IMR-90 (cell line): ENCODE data around the gene FN3KRP. TPM values are rescaled to one million over a fixed set of nuclear protein-coding genes. Genes with fewer than 3 reads are reported as not detected.

ENCODE experiments used
- ATAC-seq: fragments of 200-7000 bp; cut with Tn5 transposase; 2 replicates; pipeline ENCODE4 v1.9.1; 2020; ENCODE audit warnings: low read depth, mild to moderate bottlenecking, moderate library complexity
- BruUV-seq: library from RNA; stranded (reverse); fragments of 400-500 nt; replicated peaks from 2 replicates; lab custom pipeline; 2021; lab: Mats Ljungman, UMichigan
- CTCF ChIA-PET: fragments of 300-600 bp; formaldehyde crosslinking; extraction: SDS; loops from one replicate; lab custom pipeline; 2021; ENCODE audit warnings: antibody characterized with exemption; lab: Yijun Ruan, JAX
- POLR2A ChIA-PET: fragments of 300-600 bp; sonication (Branson Sonifier 250); formaldehyde crosslinking; loops from one replicate; lab custom pipeline; 2022; ENCODE audit warnings: antibody characterized with exemption; ENCODE audit not compliant: unreplicated experiment; lab: Charles Lee
- DNase-seq: peaks from one replicate; pipeline ENCODE4 v3.0.0; 2013
- H2AFZ ChIP-seq: replicated peaks from 2 replicates; pipeline ENCODE3; 2013; ENCODE audit warnings: low read length, mild to moderate bottlenecking; ENCODE audit not compliant: poor library complexity
- H2AK5ac ChIP-seq: 2 replicates; pipeline ENCODE4 v1.6.1; 2013; ENCODE audit warnings: low read depth, low read length, inconsistent platforms
- H2AK9ac ChIP-seq: replicated peaks from 2 replicates; pipeline ENCODE3; 2013; ENCODE audit warnings: mild to moderate bottlenecking, low read depth, low read length, moderate library complexity; ENCODE audit not compliant: poor library complexity
- H2BK120ac ChIP-seq: 2 replicates; pipeline ENCODE4 v1.6.1; 2013; ENCODE audit warnings: low read depth, low read length, inconsistent platforms
- H2BK15ac ChIP-seq: 3 replicates; pipeline ENCODE4 v1.6.1; 2013; ENCODE audit warnings: low read depth, low read length, inconsistent platforms
- H2BK20ac ChIP-seq: 2 replicates; pipeline ENCODE4 v1.6.1; 2013; ENCODE audit warnings: low read depth, mild to moderate bottlenecking, inconsistent platforms, low read length, moderate library complexity
- H2BK5ac ChIP-seq: 2 replicates; pipeline ENCODE4 v1.6.1; 2013; ENCODE audit warnings: mild to moderate bottlenecking, low read depth, low read length, inconsistent platforms; ENCODE audit not compliant: poor library complexity, severe bottlenecking
- H3K14ac ChIP-seq: replicated peaks from 2 replicates; pipeline ENCODE4 v1.6.1; 2013; ENCODE audit warnings: low read depth, low read length, inconsistent platforms
- H3K18ac ChIP-seq: 2 replicates; pipeline ENCODE4 v1.6.1; 2013; ENCODE audit warnings: low read depth, low read length, control low read depth
- H3K23ac ChIP-seq: 2 replicates; pipeline ENCODE4 v1.6.1; 2013; ENCODE audit warnings: low read depth, low read length, inconsistent platforms
- H3K27ac ChIP-seq: 2 replicates; pipeline ENCODE4 v1.5.1; 2013; ENCODE audit warnings: mild to moderate bottlenecking, control low read depth, low read length; ENCODE audit not compliant: insufficient read depth
- H3K27me3 ChIP-seq: 2 replicates; pipeline ENCODE4 v1.6.1; 2013; ENCODE audit warnings: low read length; ENCODE audit not compliant: control insufficient read depth, insufficient read depth
- H3K36me3 ChIP-seq: 2 replicates; pipeline ENCODE4 v1.6.1; 2013; ENCODE audit warnings: low read length, mixed read lengths; ENCODE audit not compliant: control insufficient read depth, insufficient read depth
- H3K4ac ChIP-seq: 2 replicates; pipeline ENCODE4 v1.6.1; 2013; ENCODE audit warnings: low read depth, low read length, inconsistent platforms
- H3K4me1 ChIP-seq: 2 replicates; pipeline ENCODE4 v1.6.1; 2013; ENCODE audit warnings: low read length, mixed read lengths; ENCODE audit not compliant: control insufficient read depth, insufficient read depth
- H3K4me2 ChIP-seq: 2 replicates; pipeline ENCODE4 v1.6.1; 2013; ENCODE audit warnings: low read depth, mild to moderate bottlenecking, control low read depth, low read length, moderate library complexity
- H3K4me3 ChIP-seq: 2 replicates; pipeline ENCODE4 v1.5.1; 2013; ENCODE audit warnings: low read depth, mild to moderate bottlenecking, control low read depth, low read length, moderate library complexity; ENCODE audit not compliant: insufficient read depth
- H3K56ac ChIP-seq: 2 replicates; pipeline ENCODE4 v1.6.1; 2013; ENCODE audit warnings: low read length, inconsistent platforms; ENCODE audit not compliant: insufficient read depth; ENCODE audit errors: extremely low read depth
- H3K79me1 ChIP-seq, 2 experiments: 2 replicates each; pipeline ENCODE4 v1.6.1; 2013; ENCODE audit warnings: low read length in 2 of 2, inconsistent platforms in 1 of 2, low read depth in 1 of 2
- H3K9ac ChIP-seq: 2 replicates; pipeline ENCODE4 v1.6.1; 2013; ENCODE audit warnings: low read depth, low read length, control low read depth
- H3K9me1 ChIP-seq: 2 replicates; pipeline ENCODE4 v1.6.1; 2013; ENCODE audit warnings: low read length, inconsistent platforms; ENCODE audit not compliant: insufficient read depth
- H3K9me3 ChIP-seq: 2 replicates; pipeline ENCODE4 v1.6.1; 2013; ENCODE audit warnings: low read length; ENCODE audit not compliant: control insufficient read depth, insufficient read depth
- H4K20me1 ChIP-seq: 2 replicates; pipeline ENCODE4 v1.6.1; 2013; ENCODE audit warnings: low read length, inconsistent platforms; ENCODE audit not compliant: insufficient read depth
- H4K5ac ChIP-seq: 2 replicates; pipeline ENCODE4 v1.6.1; 2013; ENCODE audit warnings: mild to moderate bottlenecking, low read depth, low read length, control low read depth
- H4K8ac ChIP-seq, 2 experiments: 2 replicates each; pipeline ENCODE4 v1.6.1; 2013; ENCODE audit warnings: low read depth in 2 of 2, low read length in 2 of 2, control low read depth in 1 of 2, inconsistent platforms in 1 of 2
- H4K91ac ChIP-seq: 2 replicates; pipeline ENCODE4 v1.6.1; 2013; ENCODE audit warnings: low read depth, low read length, inconsistent platforms; ENCODE audit not compliant: insufficient read depth
- BHLHE40 ChIP-seq: fragments of 150-350 bp; IDR thresholded peaks from 2 replicates; pipeline ENCODE4 v1.6.1; 2016; ENCODE audit warnings: mild to moderate bottlenecking, low read depth, low read length
- CEBPB ChIP-seq: IDR thresholded peaks from 2 replicates; pipeline ENCODE4 v1.6.1; 2012; ENCODE audit warnings: low read depth, low read length, improper control_type of control experiment
- CHD1 ChIP-seq: IDR thresholded peaks from 2 replicates; pipeline ENCODE4 v1.6.1; 2012; ENCODE audit warnings: low read depth, low read length, improper control_type of control experiment
- FOS ChIP-seq: fragments of 150-350 bp; IDR thresholded peaks from 2 replicates; pipeline ENCODE4 v1.6.1; 2016; ENCODE audit warnings: low read depth, low read length
- MAFK ChIP-seq: IDR thresholded peaks from 2 replicates; pipeline ENCODE4 v1.6.1; 2012; ENCODE audit warnings: low read depth, low read length, improper control_type of control experiment
- MXI1 ChIP-seq: IDR thresholded peaks from 2 replicates; pipeline ENCODE4 v1.6.1; 2012; ENCODE audit warnings: low read depth, mild to moderate bottlenecking, low read length, moderate library complexity, borderline replicate concordance
- POLR2A ChIP-seq: IDR thresholded peaks from 2 replicates; pipeline ENCODE4 v1.6.1; 2012; ENCODE audit warnings: mild to moderate bottlenecking, low read depth, low read length
- RAD21 ChIP-seq: IDR thresholded peaks from 2 replicates; pipeline ENCODE4 v1.6.1; 2012; ENCODE audit warnings: low read length, improper control_type of control experiment
- RCOR1 ChIP-seq: IDR thresholded peaks from 2 replicates; pipeline ENCODE4 v1.6.1; 2012; ENCODE audit warnings: mild to moderate bottlenecking, low read length, improper control_type of control experiment; ENCODE audit not compliant: insufficient replicate concordance
- SMC3 ChIP-seq: fragments of 150-350 bp; IDR thresholded peaks from 2 replicates; pipeline ENCODE4 v1.6.1; 2016; ENCODE audit warnings: low read depth, mild to moderate bottlenecking, antibody characterized with exemption, low read length, moderate library complexity
- WGBS, 2 experiments: methylation state at CpG; one replicate each; pipeline versions ENCODE4 v1.1.5 to v1.1.7; 2013; ENCODE audit warnings: missing lambda C conversion rate in 2 of 2; ENCODE audit not compliant: insufficient read length in 1 of 2; ENCODE audit errors: extremely low coverage in 2 of 2; 5-methylcytosine and 5-hydroxymethylcytosine counted together
- dilution Hi-C: fragments of 300-500 bp; cut with HindIII; formaldehyde crosslinking; loops from one replicate; pipeline ENCODE4 v1.14.3; 2018; ENCODE audit warnings: low sequenced_read_pairs; ENCODE audit not compliant: unreplicated experiment
- in situ Hi-C: fragments of 300-500 bp; cut with MboI; formaldehyde crosslinking; loops from 3 replicates; pipeline ENCODE4 v1.14.3; 2019; ENCODE audit warnings: low sequenced_read_pairs, inconsistent platforms, mixed read lengths
- intact Hi-C: fragments of 100-400 bp; cut with micrococcal nuclease; formaldehyde crosslinking; loops from 2 replicates; pipeline ENCODE4 v1.10.0; 2022
- polyA plus RNA-seq, 3 experiments: library from polyadenylated mRNA; depleted of rRNA; stranded (reverse); fragments of >200 nt; gene quantifications; 2 replicates each; pipeline ENCODE4 v1.2.3, GENCODE V29; 2012; ENCODE audit warnings: low replicate concordance in 1 of 3
- total RNA-seq: library from RNA; depleted of rRNA; stranded (reverse); fragments of >200 nt; gene quantifications from 2 replicates; pipeline ENCODE4 v1.2.3, GENCODE V29; 2012
- TF ChIP-seq, protein P1 (sequence below): fragments of 150-350 bp; IDR thresholded peaks from 2 replicates; pipeline ENCODE4 v1.6.1; 2017; ENCODE audit warnings: mild to moderate bottlenecking, antibody characterized with exemption, low read length, low read depth
- TF ChIP-seq, protein P2 (sequence below): fragments of 150-350 bp; IDR thresholded peaks from 2 replicates; pipeline ENCODE4 v1.6.1; 2016; ENCODE audit warnings: low read depth, mild to moderate bottlenecking, low read length, moderate library complexity, borderline replicate concordance
- TF ChIP-seq, protein P3 (sequence below): conservative IDR thresholded peaks from 2 replicates; pipeline ENCODE4 v1.5.1; 2012; ENCODE audit warnings: mild to moderate bottlenecking, low read depth, low read length, improper control_type of control experiment

Gene FN3KRP
- total and polyA plus RNA-seq, 2 of the 4 experiments (the other 2 are of a cell fraction) = 18.6 to 20.3 TPM

DNA sequence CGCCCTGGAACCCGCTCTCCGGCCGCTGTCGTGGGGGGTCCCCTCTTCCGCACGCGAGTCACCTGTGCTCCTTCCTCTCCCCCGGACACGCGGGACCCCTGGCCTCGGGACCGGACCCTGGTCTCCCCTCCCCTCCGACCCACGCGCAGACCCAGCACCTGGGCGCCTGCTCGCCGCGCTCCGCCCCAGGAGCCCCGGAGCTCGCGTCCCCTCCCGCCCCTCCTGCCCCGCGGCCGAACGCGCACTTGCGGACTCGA, 18.8 kb upstream of the FN3KRP start:
- Histone ChIP-seq H3K18ac (no peak overlapping the region), H3K36me3 (no peaks in the 10 kb centered on the region), H4K20me1 (no peaks in the 10 kb centered on the region; the same call in 1 of the 2 replicates), H3K9me1 (peaks cover 5% of the 10 kb centered on the region), H3K4me3 (peak overlapping the region; percentile 89), H2AK9ac (no peak overlapping the region), H4K91ac (no peak overlapping the region), H3K79me1 (peaks cover 0 to 7% of the 10 kb centered on the region in 2 experiments; a peak in 2 of 4 replicates), H3K4me2 (peak overlapping the region; percentile 88), H2BK120ac (no peak overlapping the region), H3K9ac (0 out of 2 replicates have a peak overlapping the region, but pooled peaks have one; percentile 17), H3K4ac (no peak overlapping the region), H3K27ac (no peak overlapping the region), H4K5ac (no peak overlapping the region), H3K9me3 (peaks cover 2% of the 10 kb centered on the region), H2AFZ (peak overlapping the region; percentile 79), H4K8ac (no peak overlapping the region), H3K14ac (no peak overlapping the region), H2AK5ac (no peak overlapping the region), H3K27me3 (peaks cover 2% of the 10 kb centered on the region; the same call in 1 of the 2 replicates), H2BK15ac (no peak overlapping the region), H2BK5ac (no peak overlapping the region), H2BK20ac (no peak overlapping the region), H3K56ac (no peak overlapping the region), H3K4me1 (peaks cover 6% of the 10 kb centered on the region; the same call in 1 of the 2 replicates), H3K23ac (0 out of 2 replicates have a peak overlapping the region, but pooled peaks have one; percentile 27)
- TF ChIP-seq, protein P1, sequence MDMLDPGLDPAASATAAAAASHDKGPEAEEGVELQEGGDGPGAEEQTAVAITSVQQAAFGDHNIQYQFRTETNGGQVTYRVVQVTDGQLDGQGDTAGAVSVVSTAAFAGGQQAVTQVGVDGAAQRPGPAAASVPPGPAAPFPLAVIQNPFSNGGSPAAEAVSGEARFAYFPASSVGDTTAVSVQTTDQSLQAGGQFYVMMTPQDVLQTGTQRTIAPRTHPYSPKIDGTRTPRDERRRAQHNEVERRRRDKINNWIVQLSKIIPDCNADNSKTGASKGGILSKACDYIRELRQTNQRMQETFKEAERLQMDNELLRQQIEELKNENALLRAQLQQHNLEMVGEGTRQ = no peak
- TF ChIP-seq RAD21 (no peak), BHLHE40 (no peak), RCOR1 (no peak), POLR2A (no peak), MXI1 (no peak), MAFK (no peak), SMC3 (no peak), FOS (no peak), CHD1 (no peak), CEBPB (no peak)
- TF ChIP-seq, protein P2, sequence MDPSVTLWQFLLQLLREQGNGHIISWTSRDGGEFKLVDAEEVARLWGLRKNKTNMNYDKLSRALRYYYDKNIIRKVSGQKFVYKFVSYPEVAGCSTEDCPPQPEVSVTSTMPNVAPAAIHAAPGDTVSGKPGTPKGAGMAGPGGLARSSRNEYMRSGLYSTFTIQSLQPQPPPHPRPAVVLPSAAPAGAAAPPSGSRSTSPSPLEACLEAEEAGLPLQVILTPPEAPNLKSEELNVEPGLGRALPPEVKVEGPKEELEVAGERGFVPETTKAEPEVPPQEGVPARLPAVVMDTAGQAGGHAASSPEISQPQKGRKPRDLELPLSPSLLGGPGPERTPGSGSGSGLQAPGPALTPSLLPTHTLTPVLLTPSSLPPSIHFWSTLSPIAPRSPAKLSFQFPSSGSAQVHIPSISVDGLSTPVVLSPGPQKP = no peak
- TF ChIP-seq, protein P3, sequence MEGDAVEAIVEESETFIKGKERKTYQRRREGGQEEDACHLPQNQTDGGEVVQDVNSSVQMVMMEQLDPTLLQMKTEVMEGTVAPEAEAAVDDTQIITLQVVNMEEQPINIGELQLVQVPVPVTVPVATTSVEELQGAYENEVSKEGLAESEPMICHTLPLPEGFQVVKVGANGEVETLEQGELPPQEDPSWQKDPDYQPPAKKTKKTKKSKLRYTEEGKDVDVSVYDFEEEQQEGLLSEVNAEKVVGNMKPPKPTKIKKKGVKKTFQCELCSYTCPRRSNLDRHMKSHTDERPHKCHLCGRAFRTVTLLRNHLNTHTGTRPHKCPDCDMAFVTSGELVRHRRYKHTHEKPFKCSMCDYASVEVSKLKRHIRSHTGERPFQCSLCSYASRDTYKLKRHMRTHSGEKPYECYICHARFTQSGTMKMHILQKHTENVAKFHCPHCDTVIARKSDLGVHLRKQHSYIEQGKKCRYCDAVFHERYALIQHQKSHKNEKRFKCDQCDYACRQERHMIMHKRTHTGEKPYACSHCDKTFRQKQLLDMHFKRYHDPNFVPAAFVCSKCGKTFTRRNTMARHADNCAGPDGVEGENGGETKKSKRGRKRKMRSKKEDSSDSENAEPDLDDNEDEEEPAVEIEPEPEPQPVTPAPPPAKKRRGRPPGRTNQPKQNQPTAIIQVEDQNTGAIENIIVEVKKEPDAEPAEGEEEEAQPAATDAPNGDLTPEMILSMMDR = no peak
- dilution Hi-C loops (no loop called here), in situ Hi-C loops (no loop called here), intact Hi-C loops (loop anchor here (2.0 kb wide), 1 partner anchor 55 kb away; the partner anchor contains the start of gene TBCD)
- BruUV-seq = no TSS peak
- ChIA-PET POLR2A (no interaction called here), CTCF (no interaction called here)
- WGBS, 2 experiments = no CpG with 5 or more reads among the region's 32 CpGs
- ATAC-seq = no peak
- DNase-seq = no peak
